Activated CD4-positive, alpha-beta T cell treated with anti-CD3 and anti-CD28 coated beads, Interleukin-2, amount 10 ng/mL, durations not matched to agents 24 days and 14 days (primary cell): ENCODE results near the gene NCK1. TPM values are rescaled to one million over a fixed set of nuclear protein-coding genes. Genes with fewer than 3 reads are reported as not detected.

Experiments used
- DNase-seq: peaks from one replicate; pipeline ENCODE4 v3.0.0; 2022
- H3K27ac Mint-ChIP-seq: one replicate; pipeline ENCODE4 v1.8.0; 2022; ENCODE audit warnings: mild to moderate bottlenecking, mixed read lengths
- H3K27me3 Mint-ChIP-seq: one replicate; pipeline ENCODE4 v1.8.0; 2022; ENCODE audit warnings: mixed read lengths
- H3K36me3 Mint-ChIP-seq: one replicate; pipeline ENCODE4 v1.8.0; 2022; ENCODE audit warnings: low read depth, mild to moderate bottlenecking, mixed read lengths
- H3K4me1 Mint-ChIP-seq: one replicate; pipeline ENCODE4 v1.8.0; 2021; ENCODE audit warnings: mixed read lengths
- H3K4me3 Mint-ChIP-seq: one replicate; pipeline ENCODE4 v1.8.0; 2022; ENCODE audit warnings: mild to moderate bottlenecking, moderate library complexity, mixed read lengths
- H3K9me3 Mint-ChIP-seq: one replicate; pipeline ENCODE4 v1.8.0; 2021; ENCODE audit warnings: mixed read lengths
- intact Hi-C: fragments of 100-400 bp; cut with micrococcal nuclease; formaldehyde crosslinking; loops from one replicate; pipeline ENCODE4 v1.15.1; 2023
- total RNA-seq: library from RNA; stranded (reverse); gene quantifications from 2 replicates; pipeline ENCODE4 v1.2.3, GENCODE V29; 2022

The NCK1 gene
- total RNA-seq, 1 donor from 2014 or later: 34.7 TPM

GRCh38 chr3:136905549-136905948, 43.5 kb downstream of the NCK1 start:
- intact Hi-C loops: no loop called here
- H3K4me3 Mint-ChIP-seq: no peak overlapping the region
- H3K36me3 Mint-ChIP-seq: peaks cover 42% of the 10 kb centered on the region
- H3K27ac Mint-ChIP-seq: no peak overlapping the region
- no peak for DNase-seq
- no peaks in the 10 kb centered on the region for H3K27me3 Mint-ChIP-seq
- H3K4me1 Mint-ChIP-seq: peaks cover 40% of the 10 kb centered on the region
- H3K9me3 Mint-ChIP-seq: peaks cover 15% of the 10 kb centered on the region

GRCh38 chr3:136906725-136907124, 44.7 kb downstream of the NCK1 start:
- H3K27ac Mint-ChIP-seq: no peak overlapping the region

GRCh38 chr3:136908297-136908696, 46.3 kb downstream of the NCK1 start:
- H3K36me3 Mint-ChIP-seq: peaks cover 41% of the 10 kb centered on the region
- peaks cover 34% of the 10 kb centered on the region for H3K4me1 Mint-ChIP-seq
- intact Hi-C loops: loop anchor here (2.0 kb wide), 1 partner anchor 15 kb away; no protein-coding TSS in a partner anchor
- H3K4me3 Mint-ChIP-seq: no peak overlapping the region
- H3K27me3 Mint-ChIP-seq: no peaks in the 10 kb centered on the region
- H3K9me3 Mint-ChIP-seq: peaks cover 8% of the 10 kb centered on the region
- no peak for DNase-seq
- H3K27ac Mint-ChIP-seq: no peak overlapping the region

More at GRCh38 chr3:136906725-136907124, 44.7 kb downstream of the NCK1 start:
- peaks cover 40% of the 10 kb centered on the region for H3K36me3 Mint-ChIP-seq
- H3K4me3 Mint-ChIP-seq: no peak overlapping the region
- DNase-seq: no peak
- intact Hi-C loops: no loop called here
- no peaks in the 10 kb centered on the region for H3K27me3 Mint-ChIP-seq
- H3K4me1 Mint-ChIP-seq: peaks cover 32% of the 10 kb centered on the region
- peaks cover 10% of the 10 kb centered on the region for H3K9me3 Mint-ChIP-seq

GRCh38 chr3:136909187-136909586, 47.2 kb downstream of the NCK1 start:
- Mint-ChIP-seq H3K9me3 (peaks cover 3% of the 10 kb centered on the region), H3K27ac (no peak overlapping the region), H3K4me3 (no peak overlapping the region), H3K27me3 (no peaks in the 10 kb centered on the region), H3K36me3 (peaks cover 37% of the 10 kb centered on the region), H3K4me1 (peaks cover 34% of the 10 kb centered on the region)
- no peak for DNase-seq
- intact Hi-C loops: loop anchor here (2.0 kb wide), 1 partner anchor 16 kb away; no protein-coding TSS in a partner anchor

GRCh38 chr3:136910697-136911096, 48.7 kb downstream of the NCK1 start:
- H3K4me3 Mint-ChIP-seq: no peak overlapping the region
- intact Hi-C loops: no loop called here
- peaks cover 35% of the 10 kb centered on the region for H3K4me1 Mint-ChIP-seq

GRCh38 chr3:136913168-136913567, 51.2 kb downstream of the NCK1 start:
- H3K27ac Mint-ChIP-seq: no peak overlapping the region

More at GRCh38 chr3:136910697-136911096, 48.7 kb downstream of the NCK1 start:
- no peak for DNase-seq
- Mint-ChIP-seq H3K27me3 (no peaks in the 10 kb centered on the region), H3K27ac (no peak overlapping the region), H3K9me3 (peaks cover 3% of the 10 kb centered on the region), H3K36me3 (peaks cover 31% of the 10 kb centered on the region)

GRCh38 chr3:136914739-136915138, 52.7 kb downstream of the NCK1 start:
- Mint-ChIP-seq H3K4me3 (no peak overlapping the region), H3K9me3 (no peaks in the 10 kb centered on the region), H3K4me1 (peaks cover 25% of the 10 kb centered on the region), H3K36me3 (peaks cover 41% of the 10 kb centered on the region), H3K27ac (no peak overlapping the region), H3K27me3 (no peaks in the 10 kb centered on the region)
- intact Hi-C loops: no loop called here
- DNase-seq: no peak

More at GRCh38 chr3:136913168-136913567, 51.2 kb downstream of the NCK1 start:
- H3K36me3 Mint-ChIP-seq: peaks cover 34% of the 10 kb centered on the region
- intact Hi-C loops: no loop called here
- H3K4me3 Mint-ChIP-seq: no peak overlapping the region
- H3K9me3 Mint-ChIP-seq: no peaks in the 10 kb centered on the region
- no peaks in the 10 kb centered on the region for H3K27me3 Mint-ChIP-seq
- DNase-seq: no peak
- H3K4me1 Mint-ChIP-seq: peaks cover 29% of the 10 kb centered on the region

- DNase-seq: no peak
- H3K4me3 Mint-ChIP-seq: no peak overlapping the region
- H3K9me3 Mint-ChIP-seq: no peaks in the 10 kb centered on the region
- H3K27ac Mint-ChIP-seq: no peak overlapping the region
- peaks cover 33% of the 10 kb centered on the region for H3K4me1 Mint-ChIP-seq
- H3K36me3 Mint-ChIP-seq: peaks cover 37% of the 10 kb centered on the region
- intact Hi-C loops: no loop called here
- no peaks in the 10 kb centered on the region for H3K27me3 Mint-ChIP-seq
Measured at GRCh38 chr3:136916223-136916622, 54.2 kb downstream of the NCK1 start.

GRCh38 chr3:136919799-136920580, 58.0 kb downstream of the NCK1 start:
- peak overlapping the region; percentile 51 for H3K4me3 Mint-ChIP-seq

GRCh38 chr3:136920904-136921611, 59.0 kb downstream of the NCK1 start:
- peak overlapping the region; percentile 54 for H3K4me3 Mint-ChIP-seq
- H3K9me3 Mint-ChIP-seq: peaks cover 3% of the 10 kb centered on the region
- no peak for DNase-seq
- H3K27me3 Mint-ChIP-seq: no peaks in the 10 kb centered on the region
- peaks cover 46% of the 10 kb centered on the region for H3K4me1 Mint-ChIP-seq
- intact Hi-C loops: loop anchor here (5.0 to 10.0 kb wide), 3 partner anchors 104 to 726 kb away; partner anchors contain the start of genes MSL2, SLC35G2 and STAG1
- H3K36me3 Mint-ChIP-seq: peaks cover 20% of the 10 kb centered on the region
- H3K27ac Mint-ChIP-seq: peak overlapping the region; percentile 63

More at GRCh38 chr3:136919799-136920580, 58.0 kb downstream of the NCK1 start:
- H3K27ac Mint-ChIP-seq: peak overlapping the region; percentile 53
- H3K4me1 Mint-ChIP-seq: peaks cover 42% of the 10 kb centered on the region
- peak; percentile 81 for DNase-seq
- H3K36me3 Mint-ChIP-seq: peaks cover 24% of the 10 kb centered on the region
- peaks cover 3% of the 10 kb centered on the region for H3K9me3 Mint-ChIP-seq
- H3K27me3 Mint-ChIP-seq: no peaks in the 10 kb centered on the region
- intact Hi-C loops: loop anchor here (1.0 to 10.0 kb wide), 6 partner anchors 13 to 725 kb away; partner anchors contain the start of genes MSL2, NCK1, SLC35G2 and STAG1

- Mint-ChIP-seq H3K27ac (no peak overlapping the region), H3K4me3 (no peak overlapping the region), H3K36me3 (peaks cover 31% of the 10 kb centered on the region), H3K9me3 (peaks cover 6% of the 10 kb centered on the region), H3K4me1 (peaks cover 37% of the 10 kb centered on the region), H3K27me3 (no peaks in the 10 kb centered on the region)
- intact Hi-C loops: loop anchor here (10.0 kb wide), 1 partner anchor 731 kb away; the partner anchor contains the start of gene MSL2
- no peak for DNase-seq
Measured at GRCh38 chr3:136925425-136926190, 63.6 kb downstream of the NCK1 start.

- Mint-ChIP-seq H3K36me3 (peaks cover 38% of the 10 kb centered on the region), H3K27me3 (no peaks in the 10 kb centered on the region), H3K27ac (no peak overlapping the region), H3K4me3 (no peak overlapping the region), H3K4me1 (peaks cover 43% of the 10 kb centered on the region), H3K9me3 (peaks cover 3% of the 10 kb centered on the region)
- DNase-seq: no peak
- intact Hi-C loops: loop anchor here (10.0 kb wide), 1 partner anchor 733 kb away; the partner anchor contains the start of gene MSL2
Measured at GRCh38 chr3:136928240-136928639, 66.2 kb downstream of the NCK1 start.

GRCh38 chr3:136929977-136930670, 68.1 kb downstream of the NCK1 start:
- Mint-ChIP-seq H3K27me3 (no peaks in the 10 kb centered on the region), H3K36me3 (peaks cover 50% of the 10 kb centered on the region), H3K9me3 (peaks cover 3% of the 10 kb centered on the region), H3K4me1 (peaks cover 40% of the 10 kb centered on the region), H3K27ac (no peak overlapping the region), H3K4me3 (no peak overlapping the region)
- intact Hi-C loops: loop anchor here (5.0 to 10.0 kb wide), 2 partner anchors 33 to 735 kb away; partner anchors contain the start of gene MSL2
- DNase-seq: no peak
